ENCODE data around the gene SOCS3. TPM values are rescaled to one million over a fixed set of nuclear protein-coding genes. Genes with fewer than 3 reads are reported as not detected.
A peak's percentile ranks its signal among the peaks of the same experiment; 100 is the strongest.
"Not testable (repeated sequence)": the region's sequence is repeated elsewhere in the genome, so short reads cannot be mapped to it uniquely, and the experiment has no call there.

SOCS3 gene
- total RNA-seq, 2 experiments from 2014 or later: not detected

GRCh38 chr17:78314683-78315354 is 45.1 kb downstream of the SOCS3 start:
- H3K9me2 ChIP-seq (ENCODE audit: insufficient read depth, low read length): no peaks in the 10 kb centered on the region
- no peaks in the 10 kb centered on the region for H3K9me3 ChIP-seq (ENCODE audit: low read length)
- no peaks in the 10 kb centered on the region for H3K79me2 ChIP-seq (ENCODE audit: insufficient read depth, low read depth, low read length)
- intact Hi-C loops (cut with micrococcal nuclease; ENCODE audit: unreplicated experiment): no loop called here
- no peaks in the 10 kb centered on the region for H4K20me1 ChIP-seq (ENCODE audit: insufficient read depth, low read length)
- no peak overlapping the region for H2AFZ ChIP-seq (ENCODE audit: low read length)
- BruUV-seq (replicated peaks): no TSS peak
- CTCF ChIA-PET (ENCODE audit: unreplicated experiment): interaction anchor here (0.6 kb wide), 1 partner anchor 1138 kb away, joined by 8 read pairs; no protein-coding TSS in a partner anchor
- POLR2A ChIA-PET: interaction anchor here (0.6 kb wide), 1 partner anchor 1589 kb away, joined by 3 read pairs; no protein-coding TSS in a partner anchor
- peak overlapping the region; percentile 44 for H3K4me2 ChIP-seq (ENCODE audit: low read length)
- H3K4me3 ChIP-seq (ENCODE audit: low read depth, low read length, poor library complexity, severe bottlenecking): peak overlapping the region; percentile 39
- TF ChIP-seq EZH2phosphoT487 (IDR thresholded peaks at IDR 0.05; ENCODE audit: borderline replicate concordance, low read depth, low read length): no peak
- TF ChIP-seq CTCF (conservative IDR thresholded peaks at IDR 0.05; ENCODE audit: low read length): peak; percentile 53
- peaks cover 6% of the 10 kb centered on the region for H3K4me1 ChIP-seq (ENCODE audit: insufficient read depth, low read length, poor library complexity, severe bottlenecking)
- H3K27ac ChIP-seq (ENCODE audit: low read depth, low read length, poor library complexity, severe bottlenecking): no peak overlapping the region
- no peak for DNase-seq (ENCODE audit: low spot score)
- no peaks in the 10 kb centered on the region for H3K36me3 ChIP-seq (ENCODE audit: insufficient read depth, low read length)

GRCh38 chr17:78313735-78314648 is 45.9 kb downstream of the SOCS3 start:
- intact Hi-C loops (cut with micrococcal nuclease; ENCODE audit: unreplicated experiment): no loop called here
- H3K4me2 ChIP-seq (ENCODE audit: low read length): peak overlapping the region; percentile 44
- TF ChIP-seq EZH2phosphoT487 (IDR thresholded peaks at IDR 0.05; ENCODE audit: borderline replicate concordance, low read depth, low read length) (no peak), CTCF (conservative IDR thresholded peaks at IDR 0.05; ENCODE audit: low read length) (no peak)
- POLR2A ChIA-PET: no interaction called here
- peaks cover 6% of the 10 kb centered on the region for H3K4me1 ChIP-seq (ENCODE audit: insufficient read depth, low read length, poor library complexity, severe bottlenecking)
- H3K27ac ChIP-seq (ENCODE audit: low read depth, low read length, poor library complexity, severe bottlenecking): no peak overlapping the region
- CTCF ChIA-PET (ENCODE audit: unreplicated experiment): no interaction called here
- H3K4me3 ChIP-seq (ENCODE audit: low read depth, low read length, poor library complexity, severe bottlenecking): peak overlapping the region; percentile 39
- peak; percentile 60 for DNase-seq (ENCODE audit: low spot score)
- no peak overlapping the region; the same call in 1 of the 2 replicates for H2AFZ ChIP-seq (ENCODE audit: low read length)
- no peaks in the 10 kb centered on the region for H3K9me3 ChIP-seq (ENCODE audit: low read length)
- no TSS peak for BruUV-seq (replicated peaks)
- no peaks in the 10 kb centered on the region for H3K36me3 ChIP-seq (ENCODE audit: insufficient read depth, low read length)
- no peaks in the 10 kb centered on the region for H3K79me2 ChIP-seq (ENCODE audit: insufficient read depth, low read depth, low read length)
- H4K20me1 ChIP-seq (ENCODE audit: insufficient read depth, low read length): no peaks in the 10 kb centered on the region
- no peaks in the 10 kb centered on the region for H3K9me2 ChIP-seq (ENCODE audit: insufficient read depth, low read length)

- H3K9me3 ChIP-seq (ENCODE audit: low read length); H3K4me1 ChIP-seq (ENCODE audit: insufficient read depth, low read length, poor library complexity, severe bottlenecking); H3K36me3 ChIP-seq (ENCODE audit: insufficient read depth, low read length); H3K79me2 ChIP-seq (ENCODE audit: insufficient read depth, low read depth, low read length); CTCF ChIA-PET (ENCODE audit: unreplicated experiment); H2AFZ ChIP-seq (ENCODE audit: low read length); DNase-seq (ENCODE audit: low spot score); H3K4me2 ChIP-seq (ENCODE audit: low read length); H3K27ac ChIP-seq (ENCODE audit: low read depth, low read length, poor library complexity, severe bottlenecking); H3K9me2 ChIP-seq (ENCODE audit: insufficient read depth, low read length); BruUV-seq (replicated peaks); H4K20me1 ChIP-seq (ENCODE audit: insufficient read depth, low read length); H3K4me3 ChIP-seq (ENCODE audit: low read depth, low read length, poor library complexity, severe bottlenecking); intact Hi-C loops (cut with micrococcal nuclease; ENCODE audit: unreplicated experiment): not testable (repeated sequence)
- POLR2A ChIA-PET: interaction anchor here (0.7 kb wide), 2 partner anchors 40 to 1041 kb away, joined by 4 read pairs; no protein-coding TSS in a partner anchor
Observed at GRCh38 chr17:78309659-78310255, 50.1 kb downstream of the SOCS3 start.

Measured in OCI-LY7 (cell line).